ENCODE measurements around the gene IRF8. TPM values are rescaled to one million over a fixed set of nuclear protein-coding genes. Genes with fewer than 3 reads are reported as not detected.

IRF8 gene
- total and polyA plus RNA-seq, 10 donors: 103 to 329 (median 252) TPM

GRCh38 chr16:85851034-85851785, 47.8 kb upstream of the IRF8 start:
- Histone ChIP-seq H3K27me3 (replicated peaks in 1 of 7) (peaks cover 0 to 14% (median 0%) of the 10 kb centered on the region in 7 donors), H3K27ac (no peak overlapping the region), H3K4me1 (peaks cover 0 to 34% (median 7%) of the 10 kb centered on the region in 6 donors), H3K4me3 (no peak overlapping the region), H3K9me3 (peaks cover 0 to 5% (median 0%) of the 10 kb centered on the region in 8 donors), H3K36me3 (no peaks in the 10 kb centered on the region)
- intact Hi-C loops (cut with DNase I; ENCODE audit: low total_unique reads): no loop called here
- 68 to 79% (median 71%) methylated on average over 15 of the region's 15 CpGs for WGBS, 5 donors
- DNase-seq: no peak
- TF ChIP-seq POLR2AphosphoS5 (IDR thresholded peaks at IDR 0.05): no peak
- no peak for TF ChIP-seq CTCF (IDR thresholded peaks at IDR 0.05 in 8 of 11, conservative IDR thresholded peaks at IDR 0.05 in 3 of 11)
- TF ChIP-seq POLR2A (IDR thresholded peaks at IDR 0.05): no peak

GRCh38 chr16:85853547-85854545, 45.1 kb upstream of the IRF8 start:
- WGBS, 5 donors: 50 to 61% (median 54%) methylated on average over 14 to 16 of the region's 16 CpGs
- peak; percentile 57 for DNase-seq
- intact Hi-C loops (cut with DNase I; ENCODE audit: low total_unique reads): no loop called here
- H3K4me1 ChIP-seq: peaks cover 0 to 29% (median 7%) of the 10 kb centered on the region in 6 donors
- no peaks in the 10 kb centered on the region for H3K36me3 ChIP-seq
- TF ChIP-seq CTCF (IDR thresholded peaks at IDR 0.05 in 8 of 11, conservative IDR thresholded peaks at IDR 0.05 in 3 of 11) (no peak), POLR2A (IDR thresholded peaks at IDR 0.05) (no peak), POLR2AphosphoS5 (IDR thresholded peaks at IDR 0.05) (no peak)
- H3K27ac ChIP-seq: peak overlapping the region in 5 of 8 donors; percentile 36 to 71 (median 64)
- H3K9me3 ChIP-seq: peaks cover 0 to 5% (median 0%) of the 10 kb centered on the region in 8 donors
- peaks cover 0 to 3% (median 0%) of the 10 kb centered on the region in 7 donors for H3K27me3 ChIP-seq (replicated peaks in 1 of 7)
- no peak overlapping the region for H3K4me3 ChIP-seq

DNA sequence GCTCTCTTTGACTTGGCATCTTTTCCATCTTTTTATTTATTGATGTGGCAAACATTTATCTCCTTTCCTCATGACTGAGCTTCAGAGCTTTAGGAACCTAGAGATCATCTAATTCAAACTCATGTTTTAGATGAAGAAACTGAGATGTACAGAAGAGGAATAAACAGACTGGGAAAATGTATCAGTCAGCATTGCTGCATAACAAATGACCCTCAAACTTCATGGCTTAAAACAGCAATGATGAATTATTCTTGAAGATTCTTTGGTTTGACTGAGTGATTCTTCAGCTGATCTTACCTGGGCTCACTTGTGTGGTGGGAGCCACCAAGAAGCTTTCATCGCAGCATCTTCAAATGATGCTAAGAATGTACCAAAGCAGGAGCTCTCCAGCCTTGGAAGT, 44.0 kb upstream of the IRF8 start:
- Histone ChIP-seq H3K4me1 (peaks cover 0 to 39% (median 11%) of the 10 kb centered on the region in 6 donors), H3K36me3 (no peaks in the 10 kb centered on the region), H3K9me3 (peaks cover 0 to 5% (median 0%) of the 10 kb centered on the region in 8 donors), H3K27ac (peak overlapping the region in 4 of 8 donors; percentile 39 to 71 (median 66)), H3K4me3 (no peak overlapping the region), H3K27me3 (replicated peaks in 1 of 7) (peaks cover 0 to 3% (median 0%) of the 10 kb centered on the region in 7 donors)
- no peak for DNase-seq
- intact Hi-C loops (cut with DNase I; ENCODE audit: low total_unique reads): no loop called here
- WGBS, 5 donors: 95 to 100% (median 100%) methylated on average over 1 of the region's 1 CpG
- no peak for TF ChIP-seq POLR2AphosphoS5 (IDR thresholded peaks at IDR 0.05)
- TF ChIP-seq CTCF (IDR thresholded peaks at IDR 0.05 in 8 of 11, conservative IDR thresholded peaks at IDR 0.05 in 3 of 11): no peak
- TF ChIP-seq POLR2A (IDR thresholded peaks at IDR 0.05): no peak
